KG1 (cell line): ENCODE measurements around the gene UQCR11.
"Not testable (repeated sequence)": the region's sequence is repeated elsewhere in the genome, so short reads cannot be mapped to it uniquely, and the experiment has no call there.

Source experiments
- DNase-seq: peaks from one replicate; lab custom pipeline; 2025; lab: John Stamatoyannopoulos, UW

Gene UQCR11

DNA sequence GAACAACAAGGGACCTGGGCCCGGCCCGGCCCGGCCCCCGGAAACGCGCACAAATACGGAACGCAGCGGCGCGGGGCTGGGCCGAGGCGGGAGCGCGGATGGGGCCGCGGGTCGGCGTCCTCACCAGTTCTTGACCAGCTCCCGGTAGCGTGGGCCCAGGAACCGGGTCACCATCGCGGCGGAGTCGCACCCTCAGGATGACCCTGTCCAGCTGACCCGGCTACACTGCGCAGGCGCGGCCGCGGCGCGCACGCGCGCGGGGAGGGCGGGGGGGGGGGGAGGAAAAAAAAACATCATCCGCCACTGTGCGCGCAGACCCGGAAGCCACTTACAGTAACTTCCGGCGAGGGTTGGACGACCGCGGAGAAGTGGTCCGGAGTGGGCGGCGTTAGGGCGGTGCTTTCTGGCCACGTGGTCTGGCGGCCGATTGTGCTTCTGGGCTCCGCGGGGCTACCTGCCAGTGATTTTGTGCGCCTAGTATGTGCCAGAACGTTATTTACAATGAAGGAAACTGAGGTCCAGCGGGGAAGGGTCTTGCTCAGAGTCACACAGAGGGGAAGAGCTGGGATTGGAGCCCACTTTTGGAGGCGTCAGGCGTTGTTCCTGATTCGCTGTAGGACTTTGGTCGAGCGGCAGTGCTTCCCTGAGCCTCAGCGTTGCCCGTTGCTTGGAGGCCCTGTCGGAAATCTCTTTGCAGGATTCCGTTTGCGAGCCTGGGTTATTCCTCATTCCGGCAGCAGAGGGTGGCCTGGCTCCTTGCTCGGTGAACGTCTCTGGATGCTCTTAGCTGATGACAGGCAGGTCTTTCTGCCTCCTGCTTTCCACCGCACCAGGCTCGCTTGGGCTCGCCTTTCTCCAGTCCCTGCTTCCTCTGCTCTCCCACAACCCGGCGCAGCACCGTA lies at the start of gene UQCR11:
Gene UQCR11 (minus strand): TSS at position 227 of the 902 bp plus-strand sequence. CDS start 53 bp downstream, at position 174.
- peak; percentile 95 for DNase-seq

DNA sequence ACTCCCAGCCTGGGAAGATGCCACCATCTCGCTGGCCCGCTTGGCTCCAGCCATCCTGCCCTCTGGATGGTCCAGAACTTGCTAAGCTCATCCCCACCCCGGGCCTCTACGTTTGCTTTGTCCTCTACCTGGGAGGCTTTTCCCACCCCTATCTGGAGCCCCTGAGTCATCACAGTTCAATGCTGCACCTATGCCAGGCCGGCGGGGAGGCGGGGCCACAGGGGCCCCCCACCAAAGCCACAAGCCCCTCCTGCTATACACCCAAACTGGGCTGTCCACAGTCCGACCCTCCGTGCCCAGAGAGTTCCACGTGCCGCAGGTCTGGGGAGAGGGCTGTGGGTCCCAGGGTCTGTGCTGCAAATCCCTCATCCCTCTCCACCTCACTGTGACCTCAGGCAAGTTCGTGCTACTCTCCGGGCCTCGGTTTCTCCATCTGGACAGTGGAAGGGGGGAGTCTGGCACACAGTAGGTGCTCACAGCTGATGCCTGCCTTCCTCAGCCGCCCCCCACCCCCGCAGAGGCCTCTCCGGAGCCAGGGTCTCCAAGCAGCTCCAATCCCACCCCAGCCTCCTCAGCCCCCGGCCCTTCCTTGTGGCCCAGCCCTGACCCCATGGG lies 49.0 kb upstream of the UQCR11 start:
- DNase-seq: no peak

DNA sequence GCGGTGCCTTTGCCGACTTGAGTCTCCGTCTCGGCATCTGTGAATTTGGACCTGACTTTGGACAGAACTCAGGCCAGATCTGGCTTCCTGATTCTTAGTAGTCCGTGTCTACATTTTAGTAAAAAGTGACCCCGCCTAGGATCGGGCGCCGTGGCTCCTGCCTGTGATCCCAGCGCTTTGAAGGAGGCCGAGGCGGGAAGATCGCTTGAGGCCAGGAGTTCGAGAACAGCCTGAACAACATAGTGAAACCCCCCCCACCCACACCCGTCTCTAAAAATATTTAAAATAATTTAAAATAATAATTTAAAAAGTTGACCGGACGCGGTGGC lies 48.0 kb upstream of the UQCR11 start:
- DNase-seq: no peak

DNA sequence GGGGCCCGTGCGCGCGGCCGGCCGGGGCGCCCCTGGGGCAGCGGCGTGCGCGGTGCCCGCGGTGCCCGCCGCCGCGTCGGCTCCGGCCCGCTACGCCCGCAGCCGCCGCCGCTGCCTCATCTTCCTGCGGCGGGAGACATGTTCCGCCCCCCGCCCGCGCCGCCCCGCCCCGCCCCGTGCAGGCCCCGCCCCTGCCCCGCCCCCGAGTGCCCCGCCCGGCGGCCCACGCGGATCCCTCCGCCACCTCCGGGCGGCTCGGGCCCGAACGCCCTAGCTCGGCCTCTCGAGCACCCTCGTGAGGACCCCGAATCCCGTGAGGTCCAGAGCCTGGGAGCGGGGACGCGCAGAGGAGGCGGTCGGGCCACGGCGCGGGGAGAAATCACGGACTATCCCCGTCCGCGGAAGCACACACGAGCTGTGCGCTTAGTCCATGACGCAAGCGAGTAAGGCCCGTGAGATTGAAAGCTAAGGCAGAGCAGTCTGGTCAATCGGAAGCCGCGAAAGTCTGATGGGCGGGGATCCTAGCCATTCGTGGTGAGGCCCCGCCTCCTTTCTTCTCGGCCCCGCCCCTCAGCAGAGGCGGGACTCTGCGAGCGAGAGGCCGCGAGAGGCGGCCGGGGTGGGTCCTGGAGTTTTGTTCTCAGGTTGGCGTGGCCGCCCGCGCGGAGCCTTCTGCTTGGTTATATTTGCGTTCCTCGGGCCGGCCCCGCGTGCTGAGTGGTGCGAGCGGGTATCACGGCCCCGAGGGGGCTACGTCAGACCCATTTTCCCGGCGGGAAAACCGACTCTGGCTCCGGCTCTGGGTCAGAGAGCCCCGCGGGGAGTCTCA lies 47.4 kb upstream of the UQCR11 start, which contains the start of gene TCF3:
Gene TCF3 (minus strand): TSS at position 145 of the 829 bp plus-strand sequence. CDS start 2,367 bp downstream, outside the sequence.
- DNase-seq: peak; percentile 97

DNA sequence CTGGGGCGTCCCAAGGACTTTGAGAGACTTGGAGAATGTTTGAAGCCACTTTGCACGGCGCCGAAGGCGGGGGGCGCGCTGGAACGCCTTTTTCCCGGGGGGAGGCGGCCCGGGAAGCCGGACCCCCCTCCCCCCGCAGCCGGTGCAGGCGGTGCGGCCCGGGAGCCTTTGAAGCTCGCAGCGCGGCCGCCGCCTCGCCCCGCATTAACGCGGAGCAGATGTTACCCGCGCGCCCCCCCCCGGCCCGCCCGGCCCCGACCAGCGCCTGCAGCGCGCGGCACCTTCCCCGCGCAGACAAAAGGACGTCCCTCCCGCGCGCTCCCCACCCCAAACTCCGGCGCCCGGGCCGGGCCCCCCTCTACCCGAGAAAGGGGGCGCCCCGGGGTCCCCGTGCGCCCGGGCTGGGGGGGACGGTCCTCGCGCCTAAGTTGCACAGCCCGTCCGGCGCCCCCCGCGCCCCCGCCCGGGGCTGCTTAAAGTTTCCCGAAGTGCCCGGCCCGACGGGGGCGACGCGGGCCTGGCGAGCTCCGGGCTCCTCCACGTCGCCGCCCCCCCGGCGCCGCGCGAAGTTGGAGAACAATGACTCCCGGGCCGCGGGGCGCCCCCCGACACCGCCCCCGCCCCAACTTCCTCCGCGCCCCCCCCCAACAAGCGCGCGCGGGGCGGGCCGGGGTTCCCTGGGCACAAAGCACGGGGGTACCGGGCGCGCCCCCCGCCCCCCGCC lies 46.5 kb upstream of the UQCR11 start:
- peak; percentile 52 for DNase-seq

DNA sequence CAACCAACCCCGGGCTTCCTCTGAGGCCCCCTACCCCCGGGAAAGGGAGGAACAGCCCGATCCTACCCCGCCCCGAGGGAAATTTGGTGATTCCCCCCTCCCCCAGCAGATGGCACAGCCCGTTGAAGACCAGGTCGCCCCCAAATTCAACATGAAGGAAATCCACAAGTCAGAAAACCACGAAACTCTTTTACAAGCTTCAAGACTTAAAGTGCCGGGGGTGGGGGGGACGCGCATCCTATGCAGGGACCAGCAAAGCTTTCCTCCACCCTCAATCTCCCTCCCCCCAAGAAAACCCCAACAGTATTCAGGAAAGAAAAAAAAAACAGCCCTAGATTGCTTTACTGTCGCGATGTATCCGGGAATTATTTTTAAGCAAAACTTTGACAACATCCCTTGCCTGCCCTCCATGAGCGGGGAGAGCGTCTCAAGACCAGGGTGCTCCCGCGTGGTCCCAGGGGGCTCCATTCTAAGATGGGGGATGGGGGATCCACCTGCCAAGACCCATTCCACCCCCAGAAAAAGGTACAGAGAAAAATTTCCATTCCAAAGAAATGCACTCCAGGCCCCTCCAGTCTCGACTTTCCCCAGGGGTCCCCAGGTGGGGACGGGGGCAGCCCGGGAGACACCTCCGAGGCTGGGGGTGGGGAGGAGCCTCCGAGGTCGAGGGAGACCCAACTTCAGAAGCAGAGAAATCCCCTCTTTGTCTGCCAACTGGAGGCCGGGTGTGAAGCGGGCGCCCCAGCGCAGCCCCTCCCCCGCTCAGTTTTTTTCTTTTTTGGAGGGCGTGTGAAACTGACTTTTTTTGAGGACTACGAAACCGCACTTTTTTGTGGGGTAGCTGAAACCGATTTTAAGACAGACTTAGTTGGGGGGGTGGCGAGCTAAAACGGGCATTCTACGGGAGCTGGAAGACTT lies 45.6 kb upstream of the UQCR11 start:
- peak; percentile 52 for DNase-seq

DNA sequence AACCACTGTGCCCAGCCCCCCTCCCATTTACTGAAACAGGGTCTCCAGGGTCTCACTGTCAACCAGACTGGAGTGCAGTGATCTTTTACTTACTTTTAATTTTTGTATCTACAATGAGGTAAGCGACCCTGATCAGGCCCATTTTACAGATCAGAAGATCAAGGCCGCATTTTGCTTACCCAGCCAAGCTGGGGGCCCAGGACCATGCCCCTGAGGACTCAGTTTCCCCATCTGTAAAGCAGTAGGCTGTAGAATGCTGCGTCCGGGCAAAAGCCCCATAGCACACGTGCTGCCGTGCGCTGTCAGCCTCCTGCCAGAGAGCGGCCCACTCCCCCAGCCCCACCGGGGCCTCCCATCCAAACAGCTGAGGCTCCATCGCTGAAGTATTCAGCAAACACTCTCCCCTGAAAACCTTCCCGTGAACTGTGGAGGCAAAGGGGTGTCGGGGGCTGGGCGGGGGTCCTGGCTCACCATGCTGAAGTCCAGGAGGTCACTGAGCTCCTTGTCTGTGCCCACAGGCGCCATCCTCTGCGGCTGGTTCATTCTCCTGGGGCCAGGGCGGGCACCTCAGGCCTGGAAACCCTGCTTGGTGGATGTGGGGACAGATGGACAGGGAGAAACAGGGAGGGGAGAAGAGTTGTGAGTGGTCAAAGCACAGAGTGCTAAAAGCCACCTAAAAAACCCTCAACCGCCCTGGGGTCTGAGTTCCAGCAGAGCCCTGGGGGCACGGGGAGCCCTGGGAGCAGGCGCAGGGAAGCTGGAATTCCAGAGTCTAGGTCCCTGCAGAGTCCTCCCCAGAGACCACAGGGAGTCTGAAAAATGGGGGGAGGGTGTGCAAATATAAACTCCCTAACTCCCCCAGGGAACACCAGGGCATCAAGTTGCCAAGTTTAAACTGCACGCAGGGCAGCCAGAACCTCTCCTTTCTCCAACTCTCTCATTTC lies 44.7 kb upstream of the UQCR11 start:
- DNase-seq: no peak

DNA sequence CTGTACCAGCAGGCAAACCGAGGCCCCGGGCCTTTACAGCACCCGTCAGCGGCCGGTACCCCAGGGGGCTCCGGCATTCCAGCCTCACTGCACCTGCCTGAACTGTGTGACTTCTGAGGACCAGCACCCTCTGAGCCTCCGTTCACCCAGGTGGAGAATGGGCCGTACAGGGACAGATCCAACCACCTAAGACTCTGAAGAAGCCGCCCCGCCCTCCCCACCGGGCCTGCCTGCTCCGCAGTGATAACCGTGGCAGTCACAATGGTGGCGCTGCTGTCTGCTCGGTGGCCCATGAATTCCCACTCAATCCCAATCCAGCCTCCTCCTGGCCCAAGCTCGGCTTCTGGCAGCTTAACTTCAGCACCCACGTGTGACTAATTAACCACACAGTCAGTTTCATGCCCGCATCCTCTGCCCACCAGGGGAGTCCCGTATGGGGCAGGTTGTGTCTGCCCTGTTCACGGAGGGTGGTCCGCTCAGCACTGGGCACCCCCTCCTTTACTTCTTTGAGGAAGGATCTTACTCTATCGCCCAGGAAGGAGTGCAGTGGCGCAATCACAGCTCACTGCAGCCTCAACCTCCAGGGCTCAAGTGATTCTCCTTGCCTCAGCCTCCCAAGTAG lies 43.8 kb upstream of the UQCR11 start:
- DNase-seq: no peak

DNA sequence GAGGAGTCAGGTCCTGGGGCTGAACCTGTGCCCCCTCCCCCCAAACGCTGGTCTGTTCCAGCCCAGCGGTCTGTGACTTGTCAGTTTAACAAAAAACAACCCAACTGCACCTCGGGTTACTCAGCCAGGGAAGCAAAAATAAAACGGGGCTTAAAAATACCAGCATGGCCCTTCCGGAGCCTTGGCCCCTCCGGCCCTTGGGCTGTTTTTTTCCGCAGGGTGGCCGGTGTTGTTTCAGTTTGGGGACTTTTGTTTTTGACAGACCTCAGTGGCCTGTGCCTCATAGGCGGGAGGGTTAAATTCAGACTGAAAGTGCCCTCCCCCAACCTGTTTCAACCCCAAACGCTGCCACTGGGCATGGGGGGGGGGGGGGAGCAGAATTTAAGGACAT lies 43.2 kb upstream of the UQCR11 start:
- no peak for DNase-seq

DNA sequence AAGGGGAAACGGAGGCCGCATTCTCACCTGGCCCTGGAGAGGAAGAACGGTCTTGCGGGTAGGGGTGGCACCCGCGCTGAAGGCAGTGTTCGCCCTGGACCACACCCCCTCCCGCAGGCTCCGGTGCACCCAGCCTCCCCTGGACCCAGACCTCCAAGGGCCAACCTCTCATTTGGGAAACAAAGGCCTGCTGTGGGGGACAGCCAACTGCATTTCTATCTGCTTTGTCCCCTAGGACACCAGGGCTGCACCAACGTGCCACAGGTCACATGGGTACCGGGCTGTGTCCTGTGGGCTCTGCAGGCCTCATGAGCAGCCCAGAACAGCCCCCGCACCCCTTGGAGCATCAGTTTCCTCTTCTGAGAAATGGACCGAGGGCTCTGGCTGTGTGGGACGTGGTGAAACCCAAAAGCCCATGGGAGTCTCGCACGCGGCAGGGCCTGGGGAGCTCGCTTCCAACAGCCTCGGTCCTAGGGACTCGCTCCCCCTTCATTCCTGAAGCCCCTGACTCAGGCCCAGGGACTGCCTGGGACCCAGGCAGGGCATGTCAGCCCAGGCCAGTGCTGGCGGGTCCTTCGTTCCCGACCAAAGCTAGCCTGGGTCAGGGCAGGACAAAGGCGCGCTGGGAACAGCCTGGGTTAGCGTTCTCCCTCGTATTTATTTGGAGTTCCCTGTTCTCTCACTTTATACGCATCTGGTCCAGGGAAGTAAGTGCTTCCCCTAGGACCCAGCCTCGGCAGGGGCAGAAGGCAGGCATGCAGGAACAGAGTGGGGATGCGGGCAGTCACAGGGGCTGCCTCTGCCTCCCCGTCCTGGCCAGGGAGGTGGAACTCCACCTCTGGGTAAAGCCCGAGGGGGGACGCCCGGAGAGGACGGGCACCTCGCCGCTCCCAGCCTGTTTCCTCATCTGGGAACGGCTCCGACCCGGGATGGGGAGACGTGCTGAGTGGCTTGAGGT lies 42.5 kb upstream of the UQCR11 start:
- no peak for DNase-seq

DNA sequence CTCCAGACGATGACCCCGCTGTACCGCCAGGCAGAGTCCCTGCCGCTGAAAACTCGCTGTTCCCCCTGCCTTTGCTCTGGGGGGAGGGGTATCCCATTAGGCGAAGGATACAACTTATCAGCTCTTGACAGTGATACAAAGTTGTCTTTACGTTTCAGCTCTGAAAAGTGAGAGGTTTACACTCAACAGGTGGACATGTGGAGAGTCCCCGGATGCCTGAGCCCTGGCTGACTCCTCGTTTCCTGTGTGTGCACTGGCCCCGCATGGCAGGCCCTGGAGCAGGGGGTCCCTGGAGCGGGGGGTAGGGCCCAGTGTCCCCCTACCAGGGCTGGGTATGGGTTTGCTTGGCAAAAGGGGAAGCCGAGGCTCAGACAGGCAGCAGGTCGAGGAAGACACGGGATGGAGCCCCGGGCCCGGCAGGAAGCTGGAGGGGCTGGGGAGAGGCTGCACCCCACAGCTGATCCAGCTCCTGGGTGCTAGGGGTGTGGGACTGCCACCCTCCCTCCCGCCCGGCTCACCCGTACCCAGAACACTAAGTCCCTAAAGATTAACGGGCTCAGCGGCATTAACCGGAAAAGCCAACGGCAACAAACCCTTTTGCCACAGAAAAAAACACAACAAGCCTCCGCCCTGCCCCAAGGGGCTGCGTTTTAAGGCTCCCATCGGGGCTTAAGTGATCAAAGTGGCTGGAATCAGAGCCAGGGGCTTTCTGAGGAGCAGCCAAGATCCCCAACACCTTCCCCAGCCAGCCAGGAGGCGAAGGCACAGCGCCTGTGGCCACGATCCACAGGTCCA lies 41.6 kb upstream of the UQCR11 start:
- no peak for DNase-seq

DNA sequence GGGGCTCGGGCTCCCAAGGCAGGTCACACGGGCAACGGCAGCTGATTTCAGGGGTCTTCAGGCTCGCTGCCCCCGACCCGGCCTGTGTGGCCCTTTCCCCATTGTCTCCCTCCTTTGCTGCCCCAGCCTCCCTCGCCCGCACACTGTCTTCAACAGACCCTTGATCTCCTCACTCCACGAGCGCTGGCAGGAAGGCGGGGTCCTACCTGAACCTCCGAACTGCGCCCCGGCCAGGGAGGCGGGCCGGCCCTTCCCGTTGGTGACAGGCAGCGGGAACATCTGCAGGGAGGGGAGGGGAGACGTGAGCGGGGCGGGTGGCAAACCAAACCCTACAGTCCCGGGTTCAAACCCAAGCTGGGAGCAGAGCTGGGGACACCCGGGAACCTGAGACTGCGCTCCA lies 40.9 kb upstream of the UQCR11 start:
- no peak for DNase-seq

DNA sequence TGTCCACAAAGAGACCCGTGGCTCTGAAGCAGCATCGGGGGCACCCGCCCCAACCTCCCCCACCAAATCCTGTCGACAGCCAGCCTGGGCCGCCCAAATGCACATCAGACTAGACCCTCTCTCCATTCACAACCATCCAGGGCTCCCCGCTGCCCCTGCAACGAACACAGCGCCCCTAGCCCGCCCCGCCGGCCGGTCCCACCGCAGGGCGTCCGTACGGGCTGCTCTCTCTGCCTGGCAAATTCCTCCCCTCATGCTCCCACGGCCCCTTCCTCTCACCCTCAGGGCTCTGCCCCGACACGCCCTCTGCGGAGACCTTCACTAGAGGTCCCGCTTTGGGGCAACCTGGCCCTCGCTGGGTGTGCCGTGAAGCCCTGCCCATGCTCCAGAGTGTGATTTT lies 40.0 kb upstream of the UQCR11 start:
- no peak for DNase-seq

DNA sequence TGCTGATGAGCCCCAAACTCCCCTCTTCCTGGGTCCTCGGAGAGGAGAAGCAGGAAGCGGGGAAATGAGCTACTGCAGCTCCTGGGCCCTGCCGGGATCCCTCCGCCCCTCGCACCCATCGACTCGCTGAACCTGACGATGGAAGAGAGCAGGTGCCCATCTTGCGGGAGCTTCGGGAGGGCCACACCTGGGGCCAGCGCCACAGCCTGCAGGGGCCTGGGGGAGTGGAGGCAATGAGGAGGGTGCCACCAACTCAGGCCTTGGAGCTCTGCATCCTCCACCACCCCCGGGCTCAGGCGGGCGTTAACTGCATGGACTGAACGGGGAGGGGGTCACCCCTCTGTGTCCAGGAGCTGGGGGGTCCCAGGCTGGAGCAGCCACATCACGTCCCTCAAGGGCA lies 38.8 kb upstream of the UQCR11 start:
- DNase-seq: no peak

DNA sequence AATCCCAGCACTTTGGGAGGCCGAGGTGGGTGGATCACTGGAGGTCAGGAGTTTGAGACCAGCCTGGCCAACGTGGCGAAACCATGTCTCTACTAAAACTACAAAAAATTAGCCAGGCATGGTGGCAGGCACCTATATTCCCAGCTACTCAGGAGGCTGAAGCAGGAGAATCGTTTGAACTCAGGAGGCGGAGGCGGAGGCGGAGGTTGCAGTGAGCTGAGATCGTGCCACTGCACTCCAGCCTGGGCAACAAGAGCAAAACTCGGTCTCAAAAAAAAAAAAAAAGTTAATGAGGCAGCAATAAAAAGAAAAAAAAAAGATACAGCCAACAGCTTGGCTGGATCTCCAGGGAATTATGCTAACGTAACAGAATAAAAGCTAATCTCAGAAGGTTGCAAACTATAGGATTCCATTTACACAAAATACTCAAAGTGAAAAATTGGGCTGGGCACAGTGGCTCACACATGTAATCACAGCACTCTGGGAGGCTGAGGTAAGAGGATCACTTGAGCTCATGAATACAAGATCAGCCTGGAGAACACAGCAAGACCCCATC lies 35.7 kb upstream of the UQCR11 start:
- DNase-seq: not testable (repeated sequence)

DNA sequence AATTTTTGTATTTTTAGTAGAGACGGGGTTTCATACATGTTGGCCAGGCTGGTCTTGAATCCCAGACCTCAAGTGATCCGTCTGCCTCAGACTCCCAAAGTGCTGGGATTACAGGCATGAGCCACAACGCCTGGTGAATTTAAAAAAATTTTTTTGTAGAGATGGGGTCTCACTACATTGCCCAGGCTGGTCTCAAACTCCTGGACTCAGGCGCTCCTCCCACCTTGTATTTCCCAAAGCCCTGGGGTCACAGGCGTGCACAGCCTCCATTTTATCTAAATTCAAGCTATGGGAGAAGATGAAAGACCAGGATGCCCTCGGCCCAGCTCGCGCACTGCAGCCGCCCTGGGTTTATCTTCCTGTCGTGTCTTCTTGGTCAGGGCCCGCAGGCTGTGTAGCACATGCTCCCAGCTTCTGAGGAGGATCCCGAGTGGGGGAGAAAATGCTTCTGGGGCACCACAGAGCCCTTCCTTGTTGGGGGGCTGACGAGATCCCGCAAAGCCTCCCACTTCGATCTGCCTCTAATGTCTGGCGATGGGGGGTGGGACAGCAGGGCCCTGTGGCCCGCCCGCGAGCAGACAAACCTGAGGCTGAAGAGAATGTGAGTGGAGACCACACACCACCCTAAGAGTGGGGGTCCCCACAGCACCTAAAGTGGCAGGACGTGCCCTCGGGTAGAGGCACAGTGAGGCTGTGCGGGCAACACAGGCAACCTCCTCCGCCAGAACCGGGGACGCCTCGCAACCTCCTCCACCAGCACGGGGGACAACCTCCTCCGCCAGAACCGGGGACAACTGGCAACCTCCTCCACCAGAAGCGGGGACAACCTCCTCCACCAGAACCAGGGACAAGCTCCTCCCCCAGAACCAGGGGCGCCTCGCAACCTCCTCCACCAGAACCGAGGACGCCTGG lies 31.3 kb upstream of the UQCR11 start:
- DNase-seq: no peak
